Uterus (tissue), 4 donors: ENCODE results near the gene GC. TPM values are rescaled to one million over a fixed set of nuclear protein-coding genes. Genes with fewer than 3 reads are reported as not detected.
"Not testable (repeated sequence)": the region's sequence is repeated elsewhere in the genome, so short reads cannot be mapped to it uniquely, and the experiment has no call there.

Experiments
- DNase-seq, 2 donors: peaks; one replicate each; pipeline ENCODE4 v3.0.0-alpha.2; 2019 to 2020
- H3K27ac ChIP-seq, 2 donors: fragments of 200-600 bp; sonication (generic); 1 replicate in 1 of 2; 2 replicates in 1 of 2; pipeline ENCODE4 v1.5.1; 2016 to 2018
- H3K27me3 ChIP-seq, 2 donors: fragments of 200-600 bp; sonication (generic); one replicate each; pipeline ENCODE4 v1.5.1; 2018 to 2019; ENCODE audit warnings: control low read depth in 1 of 2
- H3K36me3 ChIP-seq, 2 donors: fragments of 200-600 bp; sonication (generic); one replicate each; pipeline ENCODE4 v1.5.1; 2019; ENCODE audit warnings: control low read depth in 1 of 2
- H3K4me1 ChIP-seq, 2 donors: fragments of 200-600 bp; sonication (generic); one replicate each; pipeline ENCODE4 v1.5.1; 2018 to 2019; ENCODE audit warnings: control low read depth in 1 of 2
- H3K4me3 ChIP-seq, 2 donors: fragments of 200-600 bp; sonication (generic); 1 replicate in 1 of 2; 2 replicates in 1 of 2; pipeline ENCODE4 v1.5.1; 2018 to 2019; ENCODE audit warnings: mild to moderate bottlenecking in 1 of 2
- H3K9me3 ChIP-seq, 2 donors: fragments of 200-600 bp; sonication (generic); one replicate each; pipeline ENCODE4 v1.5.1; 2019; ENCODE audit warnings: control low read depth in 1 of 2
- CTCF ChIP-seq, 4 experiments: fragments of 200-600 bp in 2 of 4; fragments of 450-650 bp in 2 of 4; sonication (generic) in 2 of 4; IDR thresholded peaks; one replicate each; pipeline ENCODE4 v1.5.1; 2016 to 2019; ENCODE audit warnings: antibody characterized with exemption in 4 of 4, mild to moderate bottlenecking in 2 of 4, moderate library complexity in 1 of 4
- POLR2A ChIP-seq, 2 donors: fragments of 450-650 bp; IDR thresholded peaks; one replicate each; pipeline ENCODE4 v1.6.1; 2016; ENCODE audit warnings: antibody characterized with exemption in 2 of 2, mild to moderate bottlenecking in 1 of 2, moderate library complexity in 1 of 2
- intact Hi-C: fragments of 100-400 bp; cut with DNase I; formaldehyde crosslinking; loops from one replicate; pipeline ENCODE4 v1.15.1; 2023; ENCODE audit warnings: low total_unique reads
- total RNA-seq, 4 donors: library from RNA; depleted of rRNA in 3 of 4; stranded (reverse); fragments of >200 nt in 3 of 4; gene quantifications; one replicate each; pipeline versions ENCODE4 v1.1.0 to v1.2.4, GENCODE V29; 2014 to 2023
- donor health status: DM: yes; HTN: yes; CAD: no.

GC gene
- total RNA-seq, 4 donors from 2014 or later = 0.46 TPM; not detected in 3

GRCh38 chr4:71828470-71828869 lies 44.6 kb upstream of the GC start:
- no peak for TF ChIP-seq POLR2A (IDR thresholded peaks at IDR 0.05)
- TF ChIP-seq CTCF (IDR thresholded peaks at IDR 0.05) = no peak
- Histone ChIP-seq H3K4me3 (no peak overlapping the region), H3K36me3 (no peaks in the 10 kb centered on the region), H3K27ac (no peak overlapping the region), H3K27me3 (no peaks in the 10 kb centered on the region), H3K4me1 (no peaks in the 10 kb centered on the region), H3K9me3 (no peaks in the 10 kb centered on the region)
- intact Hi-C loops = no loop called here
- DNase-seq = no peak

DNA sequence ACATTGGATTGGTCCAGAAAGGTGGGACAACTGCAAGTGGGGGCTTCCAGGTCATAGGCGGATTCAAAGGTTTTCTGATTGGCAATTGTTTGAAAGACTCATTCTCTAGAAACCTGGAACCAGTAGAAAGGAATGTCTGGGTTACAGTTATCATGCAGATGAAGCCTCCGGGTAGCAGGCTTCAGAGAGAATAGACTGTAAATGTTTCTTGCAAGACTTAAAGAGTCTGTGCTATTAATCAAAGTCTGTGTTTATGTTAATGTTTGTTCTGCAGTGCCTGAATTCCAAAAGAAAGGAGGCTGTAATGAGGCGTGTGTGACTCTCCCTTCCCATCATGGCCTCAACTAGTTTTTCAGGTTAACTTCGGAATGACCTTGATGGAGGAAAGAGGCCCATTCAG lies 43.9 kb upstream of the GC start:
- no peaks in the 10 kb centered on the region for H3K36me3 ChIP-seq
- DNase-seq = no peak

GRCh38 chr4:71816676-71817303 lies 32.9 kb upstream of the GC start:
- TF ChIP-seq CTCF (IDR thresholded peaks at IDR 0.05) (no peak), POLR2A (IDR thresholded peaks at IDR 0.05) (no peak)
- Histone ChIP-seq H3K27ac (no peak overlapping the region), H3K9me3 (no peaks in the 10 kb centered on the region), H3K4me3 (no peak overlapping the region), H3K27me3 (no peaks in the 10 kb centered on the region), H3K4me1 (no peaks in the 10 kb centered on the region), H3K36me3 (no peaks in the 10 kb centered on the region)
- intact Hi-C loops = no loop called here
- DNase-seq = no peak

More for the DNA sequence above, 43.9 kb upstream of the GC start:
- intact Hi-C loops = no loop called here
- Histone ChIP-seq H3K9me3 (no peaks in the 10 kb centered on the region), H3K4me3 (no peak overlapping the region), H3K4me1 (no peaks in the 10 kb centered on the region), H3K27ac (no peak overlapping the region), H3K27me3 (no peaks in the 10 kb centered on the region)
- TF ChIP-seq CTCF (IDR thresholded peaks at IDR 0.05) = no peak

- H3K4me1 ChIP-seq = no peaks in the 10 kb centered on the region
- H3K27ac ChIP-seq = no peak overlapping the region
- no peaks in the 10 kb centered on the region for H3K9me3 ChIP-seq
- H3K36me3 ChIP-seq = no peaks in the 10 kb centered on the region
- intact Hi-C loops = no loop called here
- no peak overlapping the region for H3K4me3 ChIP-seq
- DNase-seq = no peak
- H3K27me3 ChIP-seq = no peaks in the 10 kb centered on the region
- TF ChIP-seq POLR2A (IDR thresholded peaks at IDR 0.05) (no peak), CTCF (IDR thresholded peaks at IDR 0.05) (no peak)
Observed at GRCh38 chr4:71814433-71814832, 30.6 kb upstream of the GC start.

GRCh38 chr4:71809805-71810204 lies 25.9 kb upstream of the GC start:
- H3K36me3 ChIP-seq, H3K27ac ChIP-seq, intact Hi-C loops, H3K27me3 ChIP-seq, H3K9me3 ChIP-seq, H3K4me1 ChIP-seq, DNase-seq, H3K4me3 ChIP-seq: not testable (repeated sequence)

GRCh38 chr4:71807469-71807868 lies 23.6 kb upstream of the GC start:
- H3K4me3 ChIP-seq = no peak overlapping the region
- H3K36me3 ChIP-seq = no peaks in the 10 kb centered on the region
- H3K27me3 ChIP-seq = no peaks in the 10 kb centered on the region
- TF ChIP-seq POLR2A (IDR thresholded peaks at IDR 0.05) = no peak
- H3K4me1 ChIP-seq = no peaks in the 10 kb centered on the region
- DNase-seq = no peak
- H3K9me3 ChIP-seq = no peaks in the 10 kb centered on the region
- intact Hi-C loops = no loop called here
- H3K27ac ChIP-seq = no peak overlapping the region

GRCh38 chr4:71805230-71805629 lies 21.4 kb upstream of the GC start:
- H3K27me3 ChIP-seq, H3K27ac ChIP-seq, H3K4me3 ChIP-seq, H3K9me3 ChIP-seq, H3K36me3 ChIP-seq, intact Hi-C loops, H3K4me1 ChIP-seq, DNase-seq: not testable (repeated sequence)

- H3K9me3 ChIP-seq, H3K27ac ChIP-seq, H3K4me3 ChIP-seq, H3K4me1 ChIP-seq, intact Hi-C loops, DNase-seq, H3K27me3 ChIP-seq, H3K36me3 ChIP-seq: not testable (repeated sequence)
Observed at GRCh38 chr4:71804017-71804697, 20.3 kb upstream of the GC start.
